Ovary (tissue), 3 donors: Measurements from ENCODE around the gene DZIP1.

Experiments
- EP300 ChIP-seq: sonication (generic); formaldehyde crosslinking; IDR thresholded peaks from one replicate; pipeline ENCODE4 v1.6.1; 2017; ENCODE audit warnings: antibody characterized with exemption
- POLR2A ChIP-seq: fragments of 450-650 bp; IDR thresholded peaks from one replicate; pipeline ENCODE4 v1.6.1; 2017; ENCODE audit warnings: antibody characterized with exemption, mild to moderate bottlenecking, moderate library complexity
- TF ChIP-seq, protein P1 (sequence below), 3 donors: fragments of 450-650 bp in 2 of 3; fragments of 200-600 bp in 1 of 3; IDR thresholded peaks; one replicate each; pipeline versions ENCODE4 v1.5.1 to v1.8.0; 2016 to 2022; ENCODE audit warnings: antibody characterized with exemption in 3 of 3, mild to moderate bottlenecking in 1 of 3
- donor health status: DM: no; HTN: no; CAD: no.

DNA sequence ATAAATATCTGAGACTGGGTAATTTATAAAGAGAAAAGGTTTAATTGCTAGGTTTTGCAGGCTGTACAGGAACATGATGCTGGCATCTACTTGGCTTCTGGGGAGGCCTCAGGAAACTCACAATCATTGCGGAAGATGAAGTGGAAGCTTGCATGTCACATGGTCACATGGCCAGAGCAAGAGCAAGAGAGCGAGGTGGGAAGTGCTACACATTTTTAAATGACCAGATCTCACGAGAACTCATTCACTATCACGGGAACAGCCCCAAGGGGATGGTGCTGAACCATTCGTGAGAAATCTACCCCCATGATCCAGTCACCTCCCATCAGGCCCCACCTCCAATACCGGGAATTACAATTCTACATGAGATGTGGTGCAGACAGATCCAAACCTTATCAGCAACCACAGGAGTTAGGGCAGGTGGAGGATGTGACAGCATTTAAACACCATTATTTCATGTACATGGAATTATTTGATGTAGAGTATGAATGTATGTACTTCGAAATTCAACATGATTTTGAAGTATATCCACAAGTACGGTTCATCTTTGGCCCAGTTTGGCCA lies 102.5 kb downstream of the DZIP1 start:
- TF ChIP-seq EP300 (no peak), POLR2A (no peak)
- TF ChIP-seq, protein P1, sequence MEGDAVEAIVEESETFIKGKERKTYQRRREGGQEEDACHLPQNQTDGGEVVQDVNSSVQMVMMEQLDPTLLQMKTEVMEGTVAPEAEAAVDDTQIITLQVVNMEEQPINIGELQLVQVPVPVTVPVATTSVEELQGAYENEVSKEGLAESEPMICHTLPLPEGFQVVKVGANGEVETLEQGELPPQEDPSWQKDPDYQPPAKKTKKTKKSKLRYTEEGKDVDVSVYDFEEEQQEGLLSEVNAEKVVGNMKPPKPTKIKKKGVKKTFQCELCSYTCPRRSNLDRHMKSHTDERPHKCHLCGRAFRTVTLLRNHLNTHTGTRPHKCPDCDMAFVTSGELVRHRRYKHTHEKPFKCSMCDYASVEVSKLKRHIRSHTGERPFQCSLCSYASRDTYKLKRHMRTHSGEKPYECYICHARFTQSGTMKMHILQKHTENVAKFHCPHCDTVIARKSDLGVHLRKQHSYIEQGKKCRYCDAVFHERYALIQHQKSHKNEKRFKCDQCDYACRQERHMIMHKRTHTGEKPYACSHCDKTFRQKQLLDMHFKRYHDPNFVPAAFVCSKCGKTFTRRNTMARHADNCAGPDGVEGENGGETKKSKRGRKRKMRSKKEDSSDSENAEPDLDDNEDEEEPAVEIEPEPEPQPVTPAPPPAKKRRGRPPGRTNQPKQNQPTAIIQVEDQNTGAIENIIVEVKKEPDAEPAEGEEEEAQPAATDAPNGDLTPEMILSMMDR (IDR thresholded peaks at IDR 0.05) = no peak
